Stimulated activated CD8-positive, alpha-beta memory T cell treated with anti-CD3 and anti-CD28 coated beads, Interleukin-12 subunit alpha, Interleukin-12 subunit beta, amount 100 ng/mL, for 24 hours (primary cell): Measurements from ENCODE around the gene UXT.
A peak's percentile ranks its signal among the peaks of the same experiment; 100 is the strongest.

Experiments
- DNase-seq: peaks from one replicate; pipeline ENCODE4 v3.0.0-alpha.2; 2020; ENCODE audit errors: extremely low read depth

Gene UXT

GRCh38 chrX:47649271-47649670 lies 9.7 kb downstream of the UXT start:
- no peak for DNase-seq

GRCh38 chrX:47648376-47648775 lies 10.6 kb downstream of the UXT start:
- DNase-seq = no peak

- no peak for DNase-seq
These were observed 12.3 kb downstream of the UXT start for GRCh38 chrX:47646636-47647035.

GRCh38 chrX:47645530-47645929 lies 13.4 kb downstream of the UXT start:
- DNase-seq = no peak

GRCh38 chrX:47644557-47645091 lies 14.4 kb downstream of the UXT start:
- DNase-seq = no peak

GRCh38 chrX:47643926-47644325 lies 15.1 kb downstream of the UXT start:
- DNase-seq = no peak

- no peak for DNase-seq
These were observed 20.2 kb downstream of the UXT start for GRCh38 chrX:47638816-47639215.

- DNase-seq = no peak
These were observed 21.3 kb downstream of the UXT start for GRCh38 chrX:47637546-47638195.

GRCh38 chrX:47634871-47635575 lies 24.0 kb downstream of the UXT start:
- DNase-seq = no peak

GRCh38 chrX:47633689-47634590 lies 25.0 kb downstream of the UXT start:
- no peak for DNase-seq

GRCh38 chrX:47632666-47633065 lies 26.3 kb downstream of the UXT start:
- no peak for DNase-seq

- no peak for DNase-seq
These were observed 27.3 kb downstream of the UXT start for GRCh38 chrX:47631676-47632075.

GRCh38 chrX:47629419-47630200 lies 29.4 kb downstream of the UXT start, which contains the start of gene CFP:
CFP (minus strand) TSS chrX:47629930; CDS start chrX:47629844, 86 bp downstream.
- DNase-seq = no peak

- no peak for DNase-seq
These were observed 30.0 kb downstream of the UXT start for GRCh38 chrX:47628982-47629381.

- DNase-seq = no peak
These were observed 33.6 kb downstream of the UXT start for GRCh38 chrX:47625365-47625764.

- peak; percentile 14 for DNase-seq
These were observed 35.4 kb downstream of the UXT start for GRCh38 chrX:47623540-47624027.

- DNase-seq = no peak
These were observed 37.1 kb downstream of the UXT start for GRCh38 chrX:47621851-47622250.

GRCh38 chrX:47620303-47620685 lies 38.7 kb downstream of the UXT start:
- no peak for DNase-seq

GRCh38 chrX:47619486-47620302 lies 39.3 kb downstream of the UXT start, which contains the start of gene SYN1:
SYN1 (minus strand) TSS chrX:47619857; CDS start chrX:47619728, 129 bp downstream.
- peak; percentile 53 for DNase-seq

GRCh38 chrX:47618923-47619485 lies 40.0 kb downstream of the UXT start:
- no peak for DNase-seq
